ENCODE measurements around the gene PIM3. TPM values are rescaled to one million over a fixed set of nuclear protein-coding genes. Genes with fewer than 3 reads are reported as not detected.
A peak's percentile ranks its signal among the peaks of the same experiment; 100 is the strongest.

Gene PIM3
- total and polyA plus RNA-seq, 4 experiments from 2014 or later: 48.1 to 62.3 (median 54.2) TPM

- peaks cover 7 to 36% (median 14%) of the 10 kb centered on the region in 4 donors for H3K4me1 Mint-ChIP-seq
- Histone ChIP-seq H3K36me3 (ENCODE audit: insufficient read depth, low read length) (no peaks in the 10 kb centered on the region), H3K4me1 (ENCODE audit: insufficient read depth, low read length) (peaks cover 40% of the 10 kb centered on the region), H3K27me3 (ENCODE audit: insufficient read depth, low read length) (no peaks in the 10 kb centered on the region), H3K4me3 (ENCODE audit: low read length in 2 of 2) (no peak overlapping the region), H3K9me3 (ENCODE audit: control insufficient read depth in 1 of 2, low read length in 2 of 2) (no peaks in the 10 kb centered on the region), H3K27ac (ENCODE audit: low read depth, low read length) (peak overlapping the region; percentile 90)
- H3K27me3 Mint-ChIP-seq: no peaks in the 10 kb centered on the region
- peaks cover 0 to 3% (median 0%) of the 10 kb centered on the region in 8 donors for H3K9me3 Mint-ChIP-seq
- peak overlapping the region; percentile 88 to 95 (median 90) for H3K27ac Mint-ChIP-seq
- peak overlapping the region; percentile 45 to 74 (median 66) for H3K4me3 Mint-ChIP-seq
- ChIA-PET POLR2A (ENCODE audit: partially characterized antibody) (interaction anchor here (0.6 to 3.2 kb wide), 11 partner anchors 7 to 306 kb away, joined by 3 to 80 read pairs (median 5); partner anchors contain the start of gene PIM3), CTCF (ENCODE audit: partially characterized antibody) (interaction anchor here (1.0 to 2.0 kb wide), 2 partner anchors 22 to 24 kb away, joined by 3 to 8 read pairs; partner anchors contain the start of gene PIM3)
- H3K36me3 Mint-ChIP-seq: no peaks in the 10 kb centered on the region
- DNase-seq: peak in 1 of 5 donors; percentile 39
- intact Hi-C loops (cut with micrococcal nuclease): loop anchor here (1.0 to 10.0 kb wide), 4 partner anchors 19 to 248 kb away; partner anchors contain the start of genes ALG12, CRELD2, PIM3 and TRABD
Observed at GRCh38 chr22:49936973-49937757, 23.4 kb upstream of the PIM3 start.

GRCh38 chr22:49937758-49938564 lies 22.6 kb upstream of the PIM3 start:
- POLR2A ChIA-PET (ENCODE audit: partially characterized antibody): interaction anchor here (0.7 to 3.2 kb wide), 5 partner anchors 18 to 28 kb away, joined by 3 to 80 read pairs (median 8); partner anchors contain the start of gene PIM3
- CTCF ChIA-PET (ENCODE audit: partially characterized antibody): no interaction called here
- DNase-seq: peak in 1 of 5 donors; percentile 39
- H3K36me3 Mint-ChIP-seq: no peaks in the 10 kb centered on the region
- Histone ChIP-seq H3K4me1 (ENCODE audit: insufficient read depth, low read length) (peaks cover 38% of the 10 kb centered on the region), H3K27ac (ENCODE audit: low read depth, low read length) (peak overlapping the region; percentile 90), H3K36me3 (ENCODE audit: insufficient read depth, low read length) (no peaks in the 10 kb centered on the region), H3K27me3 (ENCODE audit: insufficient read depth, low read length) (no peaks in the 10 kb centered on the region), H3K9me3 (ENCODE audit: control insufficient read depth in 1 of 2, low read length in 2 of 2) (no peaks in the 10 kb centered on the region), H3K4me3 (ENCODE audit: low read length in 2 of 2) (no peak overlapping the region)
- H3K27ac Mint-ChIP-seq: peak overlapping the region in 5 of 7 donors; percentile 32 to 90 (median 53)
- peak overlapping the region in 1 of 8 donors; percentile 31 for H3K4me3 Mint-ChIP-seq
- no peaks in the 10 kb centered on the region for H3K27me3 Mint-ChIP-seq
- H3K4me1 Mint-ChIP-seq: peaks cover 4 to 34% (median 11%) of the 10 kb centered on the region in 4 donors
- peaks cover 0 to 3% (median 0%) of the 10 kb centered on the region in 8 donors for H3K9me3 Mint-ChIP-seq
- intact Hi-C loops (cut with micrococcal nuclease): loop anchor here (2.0 to 10.0 kb wide), 2 partner anchors 33 to 247 kb away; partner anchors contain the start of gene TRABD

GRCh38 chr22:49938565-49939136 lies 21.9 kb upstream of the PIM3 start:
- no peak for DNase-seq
- Mint-ChIP-seq H3K4me3 (no peak overlapping the region), H3K36me3 (no peaks in the 10 kb centered on the region), H3K9me3 (peaks cover 0 to 3% (median 0%) of the 10 kb centered on the region in 8 donors), H3K4me1 (peaks cover 1 to 28% (median 6%) of the 10 kb centered on the region in 4 donors), H3K27me3 (no peaks in the 10 kb centered on the region), H3K27ac (peak overlapping the region in 5 of 7 donors; percentile 42 to 84 (median 70))
- Histone ChIP-seq H3K4me3 (ENCODE audit: low read length in 2 of 2) (no peak overlapping the region), H3K27me3 (ENCODE audit: insufficient read depth, low read length) (no peaks in the 10 kb centered on the region), H3K36me3 (ENCODE audit: insufficient read depth, low read length) (no peaks in the 10 kb centered on the region), H3K4me1 (ENCODE audit: insufficient read depth, low read length) (peaks cover 31% of the 10 kb centered on the region), H3K9me3 (ENCODE audit: control insufficient read depth in 1 of 2, low read length in 2 of 2) (no peaks in the 10 kb centered on the region), H3K27ac (ENCODE audit: low read depth, low read length) (no peak overlapping the region)
- CTCF ChIA-PET (ENCODE audit: partially characterized antibody): no interaction called here
- POLR2A ChIA-PET (ENCODE audit: partially characterized antibody): interaction anchor here (0.7 kb wide), 1 partner anchor 22 kb away, joined by 3 read pairs; the partner anchor contains the start of gene PIM3
- intact Hi-C loops (cut with micrococcal nuclease): loop anchor here (10.0 kb wide), 1 partner anchor 246 kb away; the partner anchor contains the start of gene TRABD

- intact Hi-C loops (cut with micrococcal nuclease): no loop called here
- POLR2A ChIA-PET (ENCODE audit: partially characterized antibody): interaction anchor here (0.7 kb wide), 1 partner anchor 19 kb away, joined by 3 read pairs; the partner anchor contains the start of gene PIM3
- Mint-ChIP-seq H3K36me3 (no peaks in the 10 kb centered on the region), H3K9me3 (peaks cover 0 to 4% (median 0%) of the 10 kb centered on the region in 8 donors), H3K27me3 (no peaks in the 10 kb centered on the region), H3K4me1 (peaks cover 10 to 41% (median 13%) of the 10 kb centered on the region in 4 donors), H3K4me3 (no peak overlapping the region), H3K27ac (peak overlapping the region in 1 of 7 donors; percentile 35)
- CTCF ChIA-PET (ENCODE audit: partially characterized antibody): no interaction called here
- Histone ChIP-seq H3K36me3 (ENCODE audit: insufficient read depth, low read length) (no peaks in the 10 kb centered on the region), H3K9me3 (ENCODE audit: control insufficient read depth in 1 of 2, low read length in 2 of 2) (no peaks in the 10 kb centered on the region), H3K27me3 (ENCODE audit: insufficient read depth, low read length) (no peaks in the 10 kb centered on the region), H3K4me3 (ENCODE audit: low read length in 2 of 2) (no peak overlapping the region), H3K4me1 (ENCODE audit: insufficient read depth, low read length) (peaks cover 26% of the 10 kb centered on the region), H3K27ac (ENCODE audit: low read depth, low read length) (no peak overlapping the region)
- no peak for DNase-seq
Observed at GRCh38 chr22:49941507-49942316, 18.9 kb upstream of the PIM3 start.

DNA sequence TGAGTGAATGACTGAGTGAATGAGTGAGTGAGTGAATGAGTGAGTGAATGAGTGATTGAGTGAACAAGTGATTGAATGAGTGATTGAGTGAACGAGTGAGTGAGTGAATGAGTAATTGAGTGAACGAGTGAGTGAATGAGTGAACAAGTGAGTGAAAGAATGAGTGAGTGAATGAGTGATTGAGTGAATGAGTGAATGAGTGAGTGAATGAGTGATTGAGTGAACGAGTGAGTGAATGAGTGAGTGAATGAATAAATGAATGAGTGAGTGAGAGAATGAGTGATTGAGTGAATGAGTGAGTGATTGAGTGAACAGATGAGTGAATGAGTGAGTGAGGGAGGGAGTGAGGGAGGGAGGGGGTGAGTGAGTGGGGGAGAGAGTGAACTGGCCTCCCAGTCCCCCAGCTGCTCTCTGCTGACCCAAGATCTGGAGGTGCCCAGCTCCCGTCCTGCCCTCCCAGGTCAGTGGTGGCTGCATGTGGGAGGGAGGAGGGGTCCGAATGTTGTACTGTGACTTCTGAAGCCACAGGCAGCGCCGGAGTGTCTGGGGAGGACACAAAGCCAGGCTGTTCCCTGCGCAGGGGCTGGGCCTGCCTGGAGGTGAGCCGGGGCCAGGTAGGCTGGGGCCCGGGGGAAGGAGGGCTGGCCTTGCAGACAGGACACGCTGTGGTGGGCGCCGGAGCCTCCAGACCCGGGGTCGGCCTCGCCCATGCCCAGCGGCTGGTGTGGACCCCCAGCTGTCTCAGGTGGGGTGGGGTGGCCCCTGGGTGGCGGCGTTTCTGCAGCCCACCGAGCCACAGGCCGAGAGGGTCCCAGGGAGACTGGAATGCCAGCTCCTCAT lies 17.8 kb upstream of the PIM3 start:
- intact Hi-C loops (cut with micrococcal nuclease): no loop called here
- H3K36me3 Mint-ChIP-seq: no peaks in the 10 kb centered on the region
- no peaks in the 10 kb centered on the region for H3K9me3 ChIP-seq (ENCODE audit: control insufficient read depth in 1 of 2, low read length in 2 of 2)
- no peaks in the 10 kb centered on the region for H3K27me3 Mint-ChIP-seq
- peaks cover 0 to 4% (median 0%) of the 10 kb centered on the region in 8 donors for H3K9me3 Mint-ChIP-seq
- ChIA-PET POLR2A (ENCODE audit: partially characterized antibody) (interaction anchor here (1.1 kb wide), 1 partner anchor 17 kb away, joined by 3 read pairs; no protein-coding TSS in a partner anchor), CTCF (ENCODE audit: partially characterized antibody) (no interaction called here)
- no peak overlapping the region for H3K27ac ChIP-seq (ENCODE audit: low read depth, low read length)
- peaks cover 9 to 33% (median 12%) of the 10 kb centered on the region in 4 donors for H3K4me1 Mint-ChIP-seq
- no peaks in the 10 kb centered on the region for H3K27me3 ChIP-seq (ENCODE audit: insufficient read depth, low read length)
- no peak overlapping the region for H3K4me3 ChIP-seq (ENCODE audit: low read length in 2 of 2)
- no peak for DNase-seq
- H3K4me1 ChIP-seq (ENCODE audit: insufficient read depth, low read length): peaks cover 18% of the 10 kb centered on the region
- H3K4me3 Mint-ChIP-seq: no peak overlapping the region
- no peaks in the 10 kb centered on the region for H3K36me3 ChIP-seq (ENCODE audit: insufficient read depth, low read length)
- no peak overlapping the region for H3K27ac Mint-ChIP-seq

DNA sequence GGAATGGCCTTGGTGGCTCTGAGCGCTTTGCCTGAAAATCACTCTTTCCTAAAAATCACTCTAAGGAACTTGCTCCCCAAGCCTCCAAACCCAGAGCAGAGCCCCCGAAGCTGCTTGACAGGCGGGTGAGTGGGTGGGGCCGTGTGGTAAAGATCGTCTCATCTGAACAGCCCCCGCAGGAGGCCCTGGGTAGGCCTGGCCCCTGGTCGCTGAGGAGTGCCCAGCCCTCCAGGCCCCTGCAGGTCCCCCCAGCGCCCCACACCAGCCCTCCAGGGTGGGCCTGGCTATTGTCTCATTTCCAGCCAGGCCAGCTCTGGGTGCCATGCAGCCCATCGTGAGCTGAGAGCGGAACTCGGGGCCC lies 17.2 kb upstream of the PIM3 start:
- Histone ChIP-seq H3K4me3 (ENCODE audit: low read length in 2 of 2) (no peak overlapping the region), H3K4me1 (ENCODE audit: insufficient read depth, low read length) (peaks cover 18% of the 10 kb centered on the region), H3K27me3 (ENCODE audit: insufficient read depth, low read length) (no peaks in the 10 kb centered on the region), H3K9me3 (ENCODE audit: control insufficient read depth in 1 of 2, low read length in 2 of 2) (no peaks in the 10 kb centered on the region), H3K27ac (ENCODE audit: low read depth, low read length) (peak overlapping the region; percentile 83), H3K36me3 (ENCODE audit: insufficient read depth, low read length) (no peaks in the 10 kb centered on the region)
- DNase-seq: no peak
- H3K4me3 Mint-ChIP-seq: no peak overlapping the region
- H3K27me3 Mint-ChIP-seq: no peaks in the 10 kb centered on the region
- POLR2A ChIA-PET (ENCODE audit: partially characterized antibody): interaction anchor here (1.1 kb wide), 1 partner anchor 16 kb away, joined by 3 read pairs; no protein-coding TSS in a partner anchor
- no peaks in the 10 kb centered on the region for H3K36me3 Mint-ChIP-seq
- H3K4me1 Mint-ChIP-seq: peaks cover 8 to 29% (median 11%) of the 10 kb centered on the region in 4 donors
- H3K9me3 Mint-ChIP-seq: peaks cover 0 to 4% (median 0%) of the 10 kb centered on the region in 8 donors
- peak overlapping the region in 2 of 7 donors; percentile 37 to 70 for H3K27ac Mint-ChIP-seq
- CTCF ChIA-PET (ENCODE audit: partially characterized antibody): no interaction called here
- intact Hi-C loops (cut with micrococcal nuclease): no loop called here
